H9 (cell line): Measurements from ENCODE around the gene LITAF. TPM values are rescaled to one million over a fixed set of nuclear protein-coding genes. Genes with fewer than 3 reads are reported as not detected.

Experiments used
- DNase-seq: peaks from one replicate; pipeline ENCODE4 v3.0.0-alpha.2; 2017
- H2AFZ ChIP-seq: one replicate; pipeline ENCODE4 v1.6.1; 2013; ENCODE audit warnings: mild to moderate bottlenecking, low read length, control low read depth, moderate library complexity
- H2AK5ac ChIP-seq: 2 replicates; pipeline ENCODE4 v1.6.1; 2013; ENCODE audit warnings: low read length, control low read depth, mixed read lengths; ENCODE audit not compliant: insufficient read length
- H2BK120ac ChIP-seq: one replicate; pipeline ENCODE4 v1.6.1; 2013; ENCODE audit warnings: low read depth, mild to moderate bottlenecking, low read length, control low read depth, inconsistent platforms; ENCODE audit not compliant: poor library complexity, severe bottlenecking
- H2BK12ac ChIP-seq: 2 replicates; pipeline ENCODE4 v1.6.1; 2013; ENCODE audit warnings: low read length, control low read depth, mixed read lengths, low read depth; ENCODE audit not compliant: insufficient read length
- H2BK15ac ChIP-seq: 2 replicates; pipeline ENCODE4 v1.6.1; 2013; ENCODE audit warnings: low read depth, low read length, control low read depth
- H2BK20ac ChIP-seq: one replicate; pipeline ENCODE4 v1.6.1; 2013; ENCODE audit warnings: low read depth, mild to moderate bottlenecking, low read length, control low read depth, inconsistent platforms; ENCODE audit not compliant: poor library complexity, severe bottlenecking
- H2BK5ac ChIP-seq: 2 replicates; pipeline ENCODE4 v1.6.1; 2013; ENCODE audit warnings: low read length, control low read depth, mixed read lengths; ENCODE audit not compliant: insufficient read length
- H3K14ac ChIP-seq: 2 replicates; pipeline ENCODE4 v1.6.1; 2013; ENCODE audit warnings: low read length, control low read depth; ENCODE audit not compliant: insufficient read depth
- H3K18ac ChIP-seq: 2 replicates; pipeline ENCODE4 v1.6.1; 2013; ENCODE audit warnings: low read depth, mild to moderate bottlenecking, mixed read lengths, low read length, control low read depth; ENCODE audit not compliant: insufficient read length
- H3K23ac ChIP-seq: 2 replicates; pipeline ENCODE4 v1.6.1; 2013; ENCODE audit warnings: low read length, control low read depth, mixed read lengths, low read depth; ENCODE audit not compliant: insufficient read length
- H3K23me2 ChIP-seq: 2 replicates; pipeline ENCODE4 v1.6.1; 2013; ENCODE audit warnings: low read depth, mild to moderate bottlenecking, mixed read lengths, low read length, control low read depth; ENCODE audit not compliant: insufficient read length, poor library complexity, severe bottlenecking
- H3K27ac ChIP-seq: 2 replicates; pipeline ENCODE4 v1.5.1; 2013; ENCODE audit warnings: low read length, control low read depth, mixed read lengths, low read depth; ENCODE audit not compliant: insufficient read length
- H3K27me3 ChIP-seq: 2 replicates; pipeline ENCODE4 v1.6.1; 2013; ENCODE audit warnings: low read length, control low read depth, inconsistent platforms; ENCODE audit not compliant: insufficient read depth
- H3K4ac ChIP-seq: 2 replicates; pipeline ENCODE4 v1.6.1; 2013; ENCODE audit warnings: low read depth, mild to moderate bottlenecking, control low read depth, inconsistent platforms, low read length, moderate library complexity
- H3K4me1 ChIP-seq: 2 replicates; pipeline ENCODE4 v1.6.1; 2013; ENCODE audit warnings: low read length, control low read depth, inconsistent platforms; ENCODE audit not compliant: insufficient read depth
- H3K4me2 ChIP-seq: 2 replicates; pipeline ENCODE4 v1.6.1; 2013; ENCODE audit warnings: low read length, control low read depth, mixed read lengths; ENCODE audit not compliant: insufficient read length, insufficient read depth
- H3K56ac ChIP-seq: 2 replicates; pipeline ENCODE4 v1.6.1; 2013; ENCODE audit warnings: low read depth, mild to moderate bottlenecking, mixed read lengths, low read length, control low read depth; ENCODE audit not compliant: insufficient read length
- H3K79me1 ChIP-seq: 2 replicates; pipeline ENCODE4 v1.6.1; 2013; ENCODE audit warnings: low read depth, mild to moderate bottlenecking, moderate library complexity, low read length, control low read depth, inconsistent platforms; ENCODE audit not compliant: insufficient read depth, poor library complexity, severe bottlenecking
- H3K79me2 ChIP-seq: 2 replicates; pipeline ENCODE4 v1.6.1; 2013; ENCODE audit warnings: low read length, control low read depth, inconsistent platforms; ENCODE audit not compliant: insufficient read depth
- H3K9ac ChIP-seq: 2 replicates; pipeline ENCODE4 v1.6.1; 2013; ENCODE audit warnings: low read length, control low read depth, mixed read lengths; ENCODE audit not compliant: insufficient read length; ENCODE audit errors: extremely low read depth
- H3K9me3 ChIP-seq: one replicate; pipeline ENCODE4 v1.6.1; 2013; ENCODE audit warnings: low read depth, low read length, inconsistent platforms; ENCODE audit not compliant: control insufficient read depth
- H3T11ph ChIP-seq: one replicate; pipeline ENCODE4 v1.6.1; 2013; ENCODE audit warnings: mild to moderate bottlenecking, low read length, control low read depth, inconsistent platforms
- H4K20me1 ChIP-seq: one replicate; pipeline ENCODE4 v1.6.1; 2013; ENCODE audit not compliant: control insufficient read depth, insufficient read length, insufficient read depth
- H4K5ac ChIP-seq: 2 replicates; pipeline ENCODE4 v1.6.1; 2013; ENCODE audit warnings: low read depth, mild to moderate bottlenecking, mixed read lengths, low read length, control low read depth; ENCODE audit not compliant: insufficient read length
- H4K8ac ChIP-seq: replicated peaks from 2 replicates; pipeline ENCODE4 v1.6.1; 2013; ENCODE audit warnings: low read length, control low read depth, mixed read lengths, low read depth; ENCODE audit not compliant: insufficient read length
- H4K91ac ChIP-seq: 2 replicates; pipeline ENCODE4 v1.6.1; 2013; ENCODE audit warnings: low read depth, mild to moderate bottlenecking, moderate library complexity, mixed read lengths, low read length, control low read depth; ENCODE audit not compliant: insufficient read length
- H3K27ac Mint-ChIP-seq, 3 experiments: 2 replicates in 2 of 3; 3 replicates in 1 of 3; pipeline ENCODE4 v1.8.0; 2020 to 2021; ENCODE audit warnings: mixed read lengths in 3 of 3, mild to moderate bottlenecking in 1 of 3, moderate library complexity in 1 of 3
- H3K27me3 Mint-ChIP-seq: 2 replicates; pipeline ENCODE4 v1.8.0; 2021; ENCODE audit warnings: low read depth, mild to moderate bottlenecking, moderate library complexity, mixed read lengths
- H3K36me3 Mint-ChIP-seq, 3 experiments: 2 replicates in 2 of 3; 3 replicates in 1 of 3; pipeline ENCODE4 v1.8.0; 2020 to 2021; ENCODE audit warnings: low read depth in 3 of 3, mixed read lengths in 3 of 3; ENCODE audit not compliant: insufficient read depth in 1 of 3
- H3K4me1 Mint-ChIP-seq, 2 experiments: 2 replicates each; pipeline ENCODE4 v1.8.0; 2020; ENCODE audit warnings: mixed read lengths in 2 of 2
- H3K4me3 Mint-ChIP-seq, 2 experiments: 2 replicates in 1 of 2; 3 replicates in 1 of 2; pipeline ENCODE4 v1.8.0; 2020 to 2021; ENCODE audit warnings: mild to moderate bottlenecking in 2 of 2, mixed read lengths in 2 of 2, moderate library complexity in 1 of 2
- H3K9me3 Mint-ChIP-seq, 2 experiments: 2 replicates in 1 of 2; 3 replicates in 1 of 2; pipeline ENCODE4 v1.8.0; 2020; ENCODE audit warnings: mild to moderate bottlenecking in 2 of 2, mixed read lengths in 2 of 2, moderate library complexity in 1 of 2
- CTCF ChIP-seq: fragments of 200-600 bp; sonication (generic); conservative IDR thresholded peaks from 3 replicates; pipeline ENCODE4 v1.8.0; 2021; ENCODE audit warnings: antibody characterized with exemption, mild to moderate bottlenecking
- WGBS: extraction: QIAGEN DNeasy Blood & Tissue Kit; methylation state at CpG from one replicate; pipeline ENCODE4 v1.1.7; 2013; ENCODE audit warnings: missing lambda C conversion rate, low lambda C conversion rate, mixed read lengths; ENCODE audit not compliant: insufficient read length; ENCODE audit errors: extremely low coverage; 5-methylcytosine and 5-hydroxymethylcytosine counted together
- total RNA-seq: library from RNA; stranded (reverse); gene quantifications from 2 replicates; pipeline ENCODE4 v1.2.1, GENCODE V29; 2021

The LITAF gene
- total RNA-seq, 1 experiment from 2014 or later, result 249 TPM

- DNase-seq, result no peak
- Histone ChIP-seq H2BK20ac (no peak overlapping the region), H2BK5ac (no peak overlapping the region), H4K8ac (no peak overlapping the region), H3K56ac (no peak overlapping the region), H2BK15ac (no peak overlapping the region), H3K9me3 (no peaks in the 10 kb centered on the region), H2AK5ac (no peak overlapping the region), H3K9ac (no peak overlapping the region), H2BK120ac (no peak overlapping the region), H3K79me1 (no peaks in the 10 kb centered on the region), H3K4me2 (no peak overlapping the region), H2AFZ (no peak overlapping the region), H3K27me3 (no peaks in the 10 kb centered on the region), H3K4ac (no peak overlapping the region), H2BK12ac (no peak overlapping the region), H3K23ac (no peak overlapping the region), H4K5ac (no peak overlapping the region), H3K79me2 (no peaks in the 10 kb centered on the region), H3K23me2 (no peaks in the 10 kb centered on the region), H3K14ac (no peak overlapping the region), H3K4me1 (no peaks in the 10 kb centered on the region), H4K91ac (no peak overlapping the region), H3T11ph (no peak overlapping the region), H3K27ac (no peak overlapping the region), H4K20me1 (no peaks in the 10 kb centered on the region), H3K18ac (no peak overlapping the region)
- TF ChIP-seq CTCF, result no peak
- WGBS, result no CpG with 5 or more reads among the region's 9 CpGs
- H3K27ac Mint-ChIP-seq, result no peak overlapping the region
- H3K4me1 Mint-ChIP-seq, result peaks cover 12 to 17% of the 10 kb centered on the region in 2 experiments
- H3K27me3 Mint-ChIP-seq, result no peaks in the 10 kb centered on the region
- no peak overlapping the region for H3K4me3 Mint-ChIP-seq
- H3K36me3 Mint-ChIP-seq, result no peaks in the 10 kb centered on the region
- H3K9me3 Mint-ChIP-seq, result no peaks in the 10 kb centered on the region
These were observed 47.8 kb downstream of the LITAF start for GRCh38 chr16:11538880-11539279.
